GM06990 (cell line): Measurements from ENCODE around the gene HMCN1.

Source experiments
- DNase-seq: peaks from one replicate; pipeline ENCODE4 v3.0.0-alpha.2; 2011; ENCODE audit not compliant: insufficient read length; ENCODE audit errors: extremely low read depth
- H3K27me3 ChIP-seq: replicated peaks from 2 replicates; pipeline ENCODE4 v1.6.0; 2011; ENCODE audit warnings: low read length; ENCODE audit not compliant: control insufficient read depth, insufficient read depth
- H3K36me3 ChIP-seq: 2 replicates; pipeline ENCODE4 v1.5.1; 2011; ENCODE audit warnings: low read length; ENCODE audit not compliant: control insufficient read depth, insufficient read depth
- H3K4me3 ChIP-seq: replicated peaks from 2 replicates; pipeline ENCODE4 v1.5.1; 2011; ENCODE audit warnings: low read depth, mild to moderate bottlenecking, control low read depth, low read length
- TF ChIP-seq, protein P1 (sequence below): IDR thresholded peaks from 2 replicates; pipeline ENCODE4 v1.5.1; 2011; ENCODE audit warnings: low read length, control low read depth, mild to moderate bottlenecking, inconsistent platforms; ENCODE audit not compliant: insufficient read depth, poor library complexity, severe bottlenecking

Gene HMCN1

DNA sequence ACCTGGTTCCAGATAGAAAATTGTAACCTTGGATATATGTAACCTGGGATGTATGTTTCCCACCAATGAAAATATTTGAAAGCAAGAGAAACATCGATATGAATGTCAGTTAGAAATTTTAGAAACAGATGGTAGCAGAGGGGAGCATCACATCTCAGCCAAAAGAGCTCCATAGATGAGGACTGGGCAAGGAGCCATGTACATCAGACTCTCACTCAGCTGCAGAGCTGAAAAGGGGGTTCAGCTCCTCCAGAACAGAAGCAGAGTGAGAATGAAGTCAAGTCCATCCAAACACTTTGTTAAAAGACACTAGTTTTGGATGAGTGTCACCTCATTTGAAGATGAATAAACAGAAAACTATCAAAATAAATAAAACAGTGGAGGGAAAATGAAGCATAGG, 202.4 kb downstream of the HMCN1 start:
- no peak overlapping the region for H3K4me3 ChIP-seq
- no peak for DNase-seq
- H3K27me3 ChIP-seq: no peaks in the 10 kb centered on the region
- TF ChIP-seq, protein P1, sequence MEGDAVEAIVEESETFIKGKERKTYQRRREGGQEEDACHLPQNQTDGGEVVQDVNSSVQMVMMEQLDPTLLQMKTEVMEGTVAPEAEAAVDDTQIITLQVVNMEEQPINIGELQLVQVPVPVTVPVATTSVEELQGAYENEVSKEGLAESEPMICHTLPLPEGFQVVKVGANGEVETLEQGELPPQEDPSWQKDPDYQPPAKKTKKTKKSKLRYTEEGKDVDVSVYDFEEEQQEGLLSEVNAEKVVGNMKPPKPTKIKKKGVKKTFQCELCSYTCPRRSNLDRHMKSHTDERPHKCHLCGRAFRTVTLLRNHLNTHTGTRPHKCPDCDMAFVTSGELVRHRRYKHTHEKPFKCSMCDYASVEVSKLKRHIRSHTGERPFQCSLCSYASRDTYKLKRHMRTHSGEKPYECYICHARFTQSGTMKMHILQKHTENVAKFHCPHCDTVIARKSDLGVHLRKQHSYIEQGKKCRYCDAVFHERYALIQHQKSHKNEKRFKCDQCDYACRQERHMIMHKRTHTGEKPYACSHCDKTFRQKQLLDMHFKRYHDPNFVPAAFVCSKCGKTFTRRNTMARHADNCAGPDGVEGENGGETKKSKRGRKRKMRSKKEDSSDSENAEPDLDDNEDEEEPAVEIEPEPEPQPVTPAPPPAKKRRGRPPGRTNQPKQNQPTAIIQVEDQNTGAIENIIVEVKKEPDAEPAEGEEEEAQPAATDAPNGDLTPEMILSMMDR: no peak
- H3K36me3 ChIP-seq: no peaks in the 10 kb centered on the region

DNA sequence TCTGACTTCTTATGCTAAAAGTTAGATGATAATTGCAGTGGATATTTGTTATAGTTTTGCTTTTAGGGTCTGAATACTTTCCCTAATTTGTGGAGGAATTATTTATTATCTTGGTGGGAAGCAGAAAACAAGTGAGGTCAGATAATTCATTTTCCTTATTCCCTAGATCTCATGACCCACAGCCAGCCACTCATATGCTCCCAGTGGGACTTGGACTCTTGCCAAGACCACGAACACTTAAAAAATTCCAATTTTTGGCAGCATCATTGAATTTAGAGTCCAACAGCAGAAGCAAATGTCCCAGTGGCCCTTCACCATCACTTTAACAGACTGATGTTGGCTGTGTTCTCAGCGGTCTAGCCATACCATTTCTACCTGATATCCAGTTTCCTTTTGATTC, 204.2 kb downstream of the HMCN1 start:
- H3K27me3 ChIP-seq: no peaks in the 10 kb centered on the region
- no peak for DNase-seq
- TF ChIP-seq, protein P1: no peak
- H3K4me3 ChIP-seq: no peak overlapping the region
- no peaks in the 10 kb centered on the region for H3K36me3 ChIP-seq

DNA sequence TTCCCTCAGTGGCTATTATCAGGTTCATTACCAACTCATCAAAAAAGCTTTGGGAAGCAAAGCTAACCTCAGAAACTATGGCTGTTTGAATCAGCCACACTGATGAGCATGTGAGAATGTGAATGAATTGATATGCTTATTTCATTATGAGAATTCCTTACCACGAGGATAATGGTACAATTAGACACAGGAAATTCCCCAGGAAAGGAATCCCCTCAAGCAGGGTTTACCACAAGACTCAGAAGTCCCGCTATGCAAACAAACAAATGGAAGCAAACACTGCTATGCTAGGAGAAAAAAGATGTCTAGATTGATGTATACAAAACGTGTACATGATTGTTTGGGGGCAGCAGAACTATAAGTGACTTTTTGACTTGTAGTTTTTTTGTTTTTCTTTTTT, 205.0 kb downstream of the HMCN1 start:
- H3K27me3 ChIP-seq: no peaks in the 10 kb centered on the region
- DNase-seq: no peak
- TF ChIP-seq, protein P1: no peak
- no peak overlapping the region for H3K4me3 ChIP-seq
- no peaks in the 10 kb centered on the region for H3K36me3 ChIP-seq

DNA sequence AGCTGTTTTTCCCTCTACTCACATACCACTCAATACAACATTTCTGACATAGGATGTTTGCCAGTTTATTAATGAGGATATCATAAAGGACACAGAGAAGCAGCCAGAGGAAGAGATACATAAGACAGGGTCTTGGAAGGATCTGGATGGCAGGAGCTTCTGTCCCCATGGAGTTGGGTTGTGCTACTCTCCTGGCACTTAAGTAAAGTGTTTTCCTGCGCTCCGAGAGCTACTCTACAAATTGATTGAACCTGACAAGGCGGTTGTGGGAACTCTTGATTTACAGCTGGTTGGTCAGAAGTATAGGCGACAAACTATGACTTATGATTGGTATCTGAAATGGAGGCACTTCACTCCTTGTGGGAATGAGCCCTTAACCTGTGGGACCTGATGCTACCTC, 208.8 kb downstream of the HMCN1 start:
- no peak overlapping the region for H3K4me3 ChIP-seq
- no peak for DNase-seq
- H3K27me3 ChIP-seq: no peaks in the 10 kb centered on the region
- TF ChIP-seq, protein P1: no peak
- no peaks in the 10 kb centered on the region for H3K36me3 ChIP-seq

DNA sequence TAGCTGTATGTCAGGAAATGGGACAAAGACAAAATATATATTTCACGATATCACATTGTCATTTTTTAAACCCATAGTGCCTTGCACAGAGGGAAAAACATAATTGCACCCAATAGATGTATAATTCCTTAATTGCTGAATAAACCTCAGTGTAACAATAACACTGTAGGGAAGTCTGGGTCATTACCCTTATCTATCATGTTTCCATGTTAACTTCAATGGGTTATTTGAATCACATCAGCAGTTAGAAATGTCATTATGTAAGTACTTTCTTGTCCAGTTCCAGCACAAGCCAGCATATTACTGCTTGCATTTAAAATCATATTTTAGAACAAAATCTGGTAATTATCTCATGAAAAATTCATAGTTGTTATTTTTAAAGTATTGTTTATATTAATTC, 222.7 kb downstream of the HMCN1 start:
- TF ChIP-seq, protein P1: no peak
- Histone ChIP-seq H3K4me3 (no peak overlapping the region), H3K27me3 (no peaks in the 10 kb centered on the region), H3K36me3 (no peaks in the 10 kb centered on the region)
- no peak for DNase-seq
